ENCODE measurements around the gene INTS15. TPM values are rescaled to one million over a fixed set of nuclear protein-coding genes. Genes with fewer than 3 reads are reported as not detected.
"Not testable (repeated sequence)": the region's sequence is repeated elsewhere in the genome, so short reads cannot be mapped to it uniquely, and the experiment has no call there.

INTS15 gene
- total and polyA plus RNA-seq, 3 donors from 2014 or later, result 23.6 to 41.5 (median 31.5) TPM

DNA sequence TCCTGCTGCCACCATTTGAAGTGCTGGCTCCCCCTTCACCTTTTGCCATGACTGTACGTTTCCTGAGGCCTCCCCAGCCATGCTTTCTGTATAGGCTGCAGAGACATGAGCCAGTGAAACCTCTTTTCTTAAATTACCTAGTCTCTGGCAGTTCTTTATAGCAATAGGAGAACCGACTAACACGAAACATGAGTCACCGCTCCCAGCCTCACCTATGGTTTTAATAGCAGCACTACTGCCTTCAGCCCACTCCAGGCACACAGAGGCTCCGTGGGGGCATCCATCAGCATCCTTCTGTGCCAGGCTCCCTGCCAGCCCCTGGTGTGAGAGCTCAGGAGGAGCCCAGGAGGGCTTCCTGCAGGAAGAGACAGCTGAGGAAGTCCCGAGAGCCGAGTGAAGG, 41.8 kb downstream of the INTS15 start:
- H3K4me1 ChIP-seq, result peaks cover 5% of the 10 kb centered on the region
- DNase-seq, result no peak
- H3K4me3 ChIP-seq, result no peak overlapping the region
- H3K9me3 ChIP-seq, result no peaks in the 10 kb centered on the region
- 84 to 85% methylated on average over 7 of the region's 7 CpGs for WGBS, 2 donors
- H3K36me3 ChIP-seq (ENCODE audit: low read depth, missing control alignments), result no peaks in the 10 kb centered on the region
- intact Hi-C loops (cut with DNase I; ENCODE audit: low total_unique reads), result no loop called here
- TF ChIP-seq CTCF (IDR thresholded peaks at IDR 0.05) (no peak), POLR2A (IDR thresholded peaks at IDR 0.05) (no peak)
- no peak overlapping the region for H3K27ac ChIP-seq
- H3K27me3 ChIP-seq, result no peaks in the 10 kb centered on the region

DNA sequence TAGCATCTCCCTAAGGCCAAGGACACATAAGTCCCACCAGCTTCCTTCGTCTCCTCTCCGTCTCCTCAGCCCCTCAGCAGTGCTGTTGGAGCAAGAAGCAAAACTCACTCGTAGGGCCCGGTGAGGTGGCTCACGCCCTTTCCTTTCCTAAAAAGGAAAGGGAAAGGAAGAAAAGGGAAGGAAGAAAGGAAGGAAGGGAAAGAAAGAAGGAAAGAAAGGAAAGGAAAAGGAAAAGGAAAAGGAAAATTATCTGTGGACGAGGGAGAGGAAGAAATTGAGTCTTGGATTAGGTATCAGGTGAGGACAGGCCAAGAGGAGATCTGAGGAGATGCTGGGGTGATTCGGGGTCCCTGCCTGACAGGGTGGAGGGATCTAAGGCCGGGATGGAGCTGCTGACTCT, 44.2 kb downstream of the INTS15 start:
- H3K27ac ChIP-seq, result no peak overlapping the region
- intact Hi-C loops (cut with DNase I; ENCODE audit: low total_unique reads), result no loop called here
- no peak overlapping the region for H3K4me3 ChIP-seq
- H3K36me3 ChIP-seq (ENCODE audit: low read depth, missing control alignments), result no peaks in the 10 kb centered on the region
- H3K27me3 ChIP-seq, result no peaks in the 10 kb centered on the region
- 82 to 85% methylated on average over 8 of the region's 8 CpGs for WGBS, 2 donors
- H3K9me3 ChIP-seq, result no peaks in the 10 kb centered on the region
- no peak for DNase-seq
- TF ChIP-seq POLR2A (IDR thresholded peaks at IDR 0.05) (no peak), CTCF (IDR thresholded peaks at IDR 0.05) (no peak)
- H3K4me1 ChIP-seq, result peaks cover 18% of the 10 kb centered on the region

GRCh38 chr7:6634971-6635370, 45.1 kb downstream of the INTS15 start:
- 84 to 96% methylated on average over 5 of the region's 5 CpGs for WGBS, 2 donors
- H3K27ac ChIP-seq; H3K27me3 ChIP-seq; H3K4me3 ChIP-seq; intact Hi-C loops (cut with DNase I; ENCODE audit: low total_unique reads); H3K9me3 ChIP-seq; DNase-seq; H3K36me3 ChIP-seq (ENCODE audit: low read depth, missing control alignments): not testable (repeated sequence)
- H3K4me1 ChIP-seq, result peaks cover 18% of the 10 kb centered on the region

DNA sequence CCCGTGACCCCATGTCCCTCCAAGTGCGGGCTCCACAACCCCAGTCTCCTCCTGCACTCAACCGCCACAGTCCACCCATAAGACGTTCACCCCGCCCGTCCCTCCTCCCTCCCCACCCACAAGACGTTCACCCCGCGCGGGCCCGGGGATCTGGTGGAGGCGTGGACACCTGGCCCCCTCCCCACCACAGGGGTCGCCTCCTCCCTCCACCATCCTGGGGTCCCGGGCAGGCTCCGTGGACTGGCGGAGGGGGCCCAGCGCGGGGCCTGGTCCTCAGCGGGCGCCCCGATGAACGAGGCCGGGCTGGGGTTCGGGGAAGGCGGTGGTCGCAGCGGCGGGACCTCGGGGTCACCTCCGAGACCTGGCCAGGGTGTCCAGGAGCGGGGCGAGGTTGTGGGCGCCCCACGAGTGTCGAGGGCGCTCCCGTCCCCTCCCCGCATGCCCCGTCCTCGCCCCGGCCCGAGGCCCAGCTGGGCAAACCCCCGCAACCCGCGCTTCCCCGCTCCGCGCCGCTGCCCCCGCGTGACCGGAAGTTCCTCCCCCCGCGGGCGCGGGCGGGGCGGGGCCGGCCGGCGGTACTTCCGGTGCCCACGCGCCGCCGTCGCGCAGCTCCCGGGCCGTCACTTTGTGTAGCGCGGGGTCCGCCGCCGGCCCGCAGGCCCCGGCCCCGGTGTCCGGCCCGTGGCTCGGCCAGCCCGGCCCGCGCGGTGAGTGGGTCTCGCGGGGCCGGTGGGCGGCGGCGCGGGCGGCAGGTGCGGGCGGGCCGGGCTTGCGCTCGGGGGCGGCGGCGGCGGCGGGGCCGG, 47.1 kb downstream of the INTS15 start, which contains the start of gene ZNF316:
TSS of gene ZNF316 (plus strand) at position 578 of the 803 bp plus-strand sequence. CDS start 5,092 bp downstream, outside the sequence.
- Histone ChIP-seq H3K4me3 (peak within 1 kb of the TSS; percentile 84 to 87), H3K4me1 (peaks cover 18% of the 10 kb centered on the region), H3K36me3 (ENCODE audit: low read depth, missing control alignments) (no peaks in the 10 kb centered on the region), H3K27ac (peak within 1 kb of the TSS; percentile 78 to 89), H3K9me3 (no peaks in the 10 kb centered on the region), H3K27me3 (no peaks in the 10 kb centered on the region)
- WGBS, 2 donors, result 0 to 1% methylated on average over 9 to 43 of the region's 104 CpGs
- intact Hi-C loops (cut with DNase I; ENCODE audit: low total_unique reads), result no loop called here
- peak; percentile 61 for DNase-seq
- no peak for TF ChIP-seq POLR2A (IDR thresholded peaks at IDR 0.05)
- no peak for TF ChIP-seq CTCF (IDR thresholded peaks at IDR 0.05)

DNA sequence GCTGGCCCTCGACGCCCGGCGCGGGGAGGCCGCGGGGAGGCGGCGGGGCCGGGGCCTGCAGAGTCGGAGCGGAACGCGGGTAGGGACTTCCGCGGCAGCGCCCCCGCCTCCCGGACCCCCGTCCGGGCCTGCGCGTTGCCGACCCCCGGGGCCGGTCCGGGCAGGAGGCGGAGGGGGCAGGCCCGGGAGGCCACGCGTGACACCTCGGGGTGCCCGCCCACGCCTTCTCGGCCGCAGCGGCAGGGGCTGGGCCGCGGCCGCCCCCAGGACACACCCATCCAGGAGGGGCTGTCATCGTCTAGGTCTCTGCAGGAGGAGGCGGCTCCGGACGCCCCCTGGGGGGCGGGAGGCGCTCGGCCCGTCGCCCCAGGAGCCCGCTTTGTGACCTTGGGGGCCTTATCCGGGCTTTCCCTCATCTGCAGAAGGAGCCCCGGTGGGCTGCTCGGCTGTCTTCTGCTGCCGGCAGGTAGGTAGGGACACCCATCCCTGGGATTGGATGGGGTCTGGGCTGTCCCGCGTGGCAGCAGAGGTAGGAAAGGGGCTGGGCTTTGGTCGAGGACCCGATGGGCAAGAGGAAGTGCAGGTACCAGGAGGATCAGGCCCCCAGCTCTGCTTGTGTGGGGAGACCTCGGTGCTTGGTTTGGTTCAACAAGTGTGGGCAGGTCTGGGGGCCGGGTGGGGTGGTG, 47.9 kb downstream of the INTS15 start:
- no peaks in the 10 kb centered on the region for H3K27me3 ChIP-seq

More for the DNA sequence above, 47.9 kb downstream of the INTS15 start:
- Histone ChIP-seq H3K27ac (peak overlapping the region; percentile 21 to 50), H3K4me3 (peak overlapping the region; percentile 65 to 87), H3K36me3 (ENCODE audit: low read depth, missing control alignments) (no peaks in the 10 kb centered on the region), H3K9me3 (no peaks in the 10 kb centered on the region), H3K4me1 (peaks cover 18% of the 10 kb centered on the region)
- intact Hi-C loops (cut with DNase I; ENCODE audit: low total_unique reads), result no loop called here
- DNase-seq, result no peak
- WGBS, 2 donors, result 0 to 1% methylated on average over 3 to 10 of the region's 60 CpGs
- TF ChIP-seq POLR2A (IDR thresholded peaks at IDR 0.05), result no peak
- no peak for TF ChIP-seq CTCF (IDR thresholded peaks at IDR 0.05)
